HG03196 (cell line): Measurements from ENCODE around the gene SMURF1.

Experiments
- ATAC-seq: cut with Tn5 transposase; IDR thresholded peaks from one replicate; pipeline ENCODE4 v1.9.1; 2021; ENCODE audit not compliant: unreplicated experiment

The SMURF1 gene

GRCh38 chr7:99030951-99031350, 113.0 kb downstream of the SMURF1 start:
- ATAC-seq: no peak

GRCh38 chr7:99030457-99030856, 113.5 kb downstream of the SMURF1 start:
- no peak for ATAC-seq

GRCh38 chr7:99029466-99030435, 114.2 kb downstream of the SMURF1 start:
- ATAC-seq: no peak

- no peak for ATAC-seq
These were observed 115.5 kb downstream of the SMURF1 start for GRCh38 chr7:99028261-99028973.

GRCh38 chr7:99027841-99028240, 116.1 kb downstream of the SMURF1 start:
- ATAC-seq: no peak

GRCh38 chr7:99027241-99027640, 116.7 kb downstream of the SMURF1 start:
- no peak for ATAC-seq

- no peak for ATAC-seq
These were observed 119.8 kb downstream of the SMURF1 start for GRCh38 chr7:99024066-99024465.

- no peak for ATAC-seq
These were observed 121.9 kb downstream of the SMURF1 start for GRCh38 chr7:99021941-99022560.

- ATAC-seq: no peak
These were observed 123.5 kb downstream of the SMURF1 start for GRCh38 chr7:99020413-99020715.

- no peak for ATAC-seq
These were observed 124.1 kb downstream of the SMURF1 start for GRCh38 chr7:99019523-99020412.

- ATAC-seq: no peak
These were observed 127.7 kb downstream of the SMURF1 start for GRCh38 chr7:99016196-99016595.

GRCh38 chr7:99014113-99014985, 129.6 kb downstream of the SMURF1 start:
- no peak for ATAC-seq

GRCh38 chr7:99013266-99014112, 130.4 kb downstream of the SMURF1 start:
- no peak for ATAC-seq

- no peak for ATAC-seq
These were observed 131.2 kb downstream of the SMURF1 start for GRCh38 chr7:99012722-99013121.

GRCh38 chr7:99011706-99012404, 132.1 kb downstream of the SMURF1 start:
- ATAC-seq: no peak

- ATAC-seq: no peak
These were observed 132.6 kb downstream of the SMURF1 start for GRCh38 chr7:99011341-99011705.

- ATAC-seq: no peak
These were observed 133.6 kb downstream of the SMURF1 start for GRCh38 chr7:99010281-99010680.

GRCh38 chr7:99008921-99009530, 134.9 kb downstream of the SMURF1 start:
- no peak for ATAC-seq
